AG10803 (cell line): ENCODE data around the gene ZRANB2.

Source experiments
- DNase-seq: peaks from one replicate; pipeline ENCODE4 v3.0.0; 2010; ENCODE audit warnings: low read depth
- H3K4me3 ChIP-seq: 2 replicates; pipeline ENCODE4 v1.5.1; 2011; ENCODE audit warnings: mild to moderate bottlenecking, low read length, control low read depth
- CTCF ChIP-seq: conservative IDR thresholded peaks from 2 replicates; pipeline ENCODE4 v1.5.1; 2011; ENCODE audit warnings: mild to moderate bottlenecking, low read length, control low read depth, inconsistent platforms

ZRANB2 gene

DNA sequence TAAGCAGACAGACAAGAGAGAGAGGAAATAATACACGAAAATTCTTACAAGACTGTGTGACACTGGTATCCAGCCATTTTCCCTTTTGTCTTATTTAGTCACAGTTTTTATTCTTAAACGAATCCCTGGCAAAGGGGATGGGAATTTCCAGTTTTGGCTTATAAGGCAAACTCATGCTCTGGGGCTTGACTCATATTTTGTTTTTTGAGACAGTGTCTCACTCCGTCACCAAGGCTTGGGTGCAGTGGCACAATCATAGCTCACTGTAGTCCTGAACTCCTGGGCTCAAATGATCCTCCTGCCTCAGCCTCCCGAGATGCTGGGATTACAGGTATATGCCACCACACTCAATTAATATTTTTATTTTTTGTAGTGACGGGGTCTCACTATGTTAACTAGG, 65.1 kb downstream of the ZRANB2 start:
- DNase-seq: no peak
- TF ChIP-seq CTCF: no peak
- no peak overlapping the region for H3K4me3 ChIP-seq

DNA sequence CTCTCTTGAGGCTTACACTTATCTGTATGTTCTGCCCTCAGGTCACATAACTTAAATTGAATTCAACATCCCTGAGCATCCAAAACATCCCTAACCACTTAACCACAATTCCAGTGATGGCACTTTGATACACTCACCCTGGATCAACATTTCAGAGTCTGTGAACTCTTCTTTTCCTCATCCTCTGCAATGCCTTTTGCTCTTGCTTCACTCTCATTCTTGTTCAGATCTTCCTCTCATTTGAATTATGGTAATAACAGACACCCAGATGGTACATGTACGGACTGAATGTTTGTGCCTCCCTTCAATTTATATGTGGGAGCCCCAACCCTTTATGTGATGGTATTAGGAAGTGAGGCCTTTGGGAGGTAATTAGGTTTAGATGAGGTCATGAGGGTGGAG, 66.7 kb downstream of the ZRANB2 start:
- TF ChIP-seq CTCF: no peak
- DNase-seq: peak; percentile 75
- H3K4me3 ChIP-seq: no peak overlapping the region
